ENCODE data around the gene POLE.
A peak's percentile ranks its signal among the peaks of the same experiment; 100 is the strongest.

POLE gene

GRCh38 chr12:132708150-132708549 is 21.0 kb upstream of the POLE start:
- peaks cover 26% of the 10 kb centered on the region for H3K4me1 ChIP-seq (ENCODE audit: insufficient read depth, low read length)
- H3K4me3 ChIP-seq (ENCODE audit: low read depth in 1 of 2, low read length in 2 of 2), result no peak overlapping the region
- no peaks in the 10 kb centered on the region for H3K9me3 ChIP-seq (ENCODE audit: insufficient read depth, low read length, severe bottlenecking)
- no peak overlapping the region for H3K27ac ChIP-seq (ENCODE audit: low read length)
- H3K27me3 ChIP-seq (ENCODE audit: insufficient read depth, low read length, poor library complexity), result no peaks in the 10 kb centered on the region
- H3K9ac ChIP-seq (ENCODE audit: low read depth, low read length), result no peak overlapping the region
- peaks cover 22% of the 10 kb centered on the region for H3K36me3 ChIP-seq (ENCODE audit: insufficient read depth, low read length)
- peaks cover 11% of the 10 kb centered on the region; the same call in 1 of the 2 replicates for H4K20me1 ChIP-seq (ENCODE audit: insufficient read depth, low read length)
- no peak for ATAC-seq (ENCODE audit: insufficient read depth, low read depth)
- DNase-seq, result no peak
- H3K79me2 ChIP-seq (ENCODE audit: insufficient read depth, low read length), result peaks cover 34% of the 10 kb centered on the region
- H3K4me2 ChIP-seq (ENCODE audit: insufficient read depth, low read length), result no peak overlapping the region
- H2AFZ ChIP-seq (ENCODE audit: low read depth, low read length), result no peak overlapping the region
- no peak for TF ChIP-seq CTCF (IDR thresholded peaks at IDR 0.05; ENCODE audit: borderline replicate concordance, extremely low read depth, low read length, poor library complexity, severe bottlenecking)
- no peak for TF ChIP-seq EZH2 (IDR thresholded peaks at IDR 0.05; ENCODE audit: borderline replicate concordance, low read depth, low read length, severe bottlenecking)

GRCh38 chr12:132707241-132707640 is 20.1 kb upstream of the POLE start:
- Histone ChIP-seq H4K20me1 (ENCODE audit: insufficient read depth, low read length) (peaks cover 13% of the 10 kb centered on the region), H3K27ac (ENCODE audit: low read length) (no peak overlapping the region), H3K4me2 (ENCODE audit: insufficient read depth, low read length) (no peak overlapping the region), H3K36me3 (ENCODE audit: insufficient read depth, low read length) (peaks cover 27% of the 10 kb centered on the region), H2AFZ (ENCODE audit: low read depth, low read length) (no peak overlapping the region), H3K9me3 (ENCODE audit: insufficient read depth, low read length, severe bottlenecking) (no peaks in the 10 kb centered on the region), H3K79me2 (ENCODE audit: insufficient read depth, low read length) (peaks cover 25% of the 10 kb centered on the region), H3K9ac (ENCODE audit: low read depth, low read length) (no peak overlapping the region), H3K27me3 (ENCODE audit: insufficient read depth, low read length, poor library complexity) (no peaks in the 10 kb centered on the region), H3K4me1 (ENCODE audit: insufficient read depth, low read length) (peaks cover 17% of the 10 kb centered on the region), H3K4me3 (ENCODE audit: low read depth in 1 of 2, low read length in 2 of 2) (no peak overlapping the region)
- TF ChIP-seq CTCF (IDR thresholded peaks at IDR 0.05; ENCODE audit: borderline replicate concordance, extremely low read depth, low read length, poor library complexity, severe bottlenecking), result no peak
- TF ChIP-seq EZH2 (IDR thresholded peaks at IDR 0.05; ENCODE audit: borderline replicate concordance, low read depth, low read length, severe bottlenecking), result no peak
- DNase-seq (no peak), ATAC-seq (ENCODE audit: insufficient read depth, low read depth) (no peak)

- Histone ChIP-seq H3K27me3 (ENCODE audit: insufficient read depth, low read length, poor library complexity) (no peaks in the 10 kb centered on the region), H3K36me3 (ENCODE audit: insufficient read depth, low read length) (peaks cover 61% of the 10 kb centered on the region), H2AFZ (ENCODE audit: low read depth, low read length) (no peak overlapping the region), H3K9ac (ENCODE audit: low read depth, low read length) (no peak overlapping the region), H3K4me1 (ENCODE audit: insufficient read depth, low read length) (no peaks in the 10 kb centered on the region), H4K20me1 (ENCODE audit: insufficient read depth, low read length) (peaks cover 14% of the 10 kb centered on the region), H3K4me2 (ENCODE audit: insufficient read depth, low read length) (no peak overlapping the region), H3K4me3 (ENCODE audit: low read depth in 1 of 2, low read length in 2 of 2) (no peak overlapping the region), H3K9me3 (ENCODE audit: insufficient read depth, low read length, severe bottlenecking) (no peaks in the 10 kb centered on the region), H3K27ac (ENCODE audit: low read length) (no peak overlapping the region), H3K79me2 (ENCODE audit: insufficient read depth, low read length) (peaks cover 13% of the 10 kb centered on the region)
- TF ChIP-seq CTCF (IDR thresholded peaks at IDR 0.05; ENCODE audit: borderline replicate concordance, extremely low read depth, low read length, poor library complexity, severe bottlenecking), result no peak
- no peak for TF ChIP-seq EZH2 (IDR thresholded peaks at IDR 0.05; ENCODE audit: borderline replicate concordance, low read depth, low read length, severe bottlenecking)
- no peak for DNase-seq
- no peak for ATAC-seq (ENCODE audit: insufficient read depth, low read depth)
Observed at GRCh38 chr12:132703641-132704040, 16.5 kb upstream of the POLE start.

GRCh38 chr12:132702640-132703039 is 15.5 kb upstream of the POLE start:
- Histone ChIP-seq H3K4me3 (ENCODE audit: low read depth in 1 of 2, low read length in 2 of 2) (no peak overlapping the region), H3K9ac (ENCODE audit: low read depth, low read length) (no peak overlapping the region), H2AFZ (ENCODE audit: low read depth, low read length) (no peak overlapping the region), H3K4me1 (ENCODE audit: insufficient read depth, low read length) (no peaks in the 10 kb centered on the region), H3K9me3 (ENCODE audit: insufficient read depth, low read length, severe bottlenecking) (no peaks in the 10 kb centered on the region), H3K27me3 (ENCODE audit: insufficient read depth, low read length, poor library complexity) (no peaks in the 10 kb centered on the region), H3K79me2 (ENCODE audit: insufficient read depth, low read length) (peaks cover 13% of the 10 kb centered on the region), H3K4me2 (ENCODE audit: insufficient read depth, low read length) (no peak overlapping the region), H3K36me3 (ENCODE audit: insufficient read depth, low read length) (peaks cover 71% of the 10 kb centered on the region), H3K27ac (ENCODE audit: low read length) (no peak overlapping the region), H4K20me1 (ENCODE audit: insufficient read depth, low read length) (peaks cover 14% of the 10 kb centered on the region)
- no peak for TF ChIP-seq EZH2 (IDR thresholded peaks at IDR 0.05; ENCODE audit: borderline replicate concordance, low read depth, low read length, severe bottlenecking)
- DNase-seq (no peak), ATAC-seq (ENCODE audit: insufficient read depth, low read depth) (0 out of 3 replicates have a peak, but pooled peaks have one; percentile 7)

Data from DND-41 (cell line).